ENCODE results near the gene FAM107B.

Gene FAM107B

GRCh38 chr10:14527134-14527844 is 247.4 kb downstream of the FAM107B start:
- no peak for DNase-seq

- no peak for DNase-seq
Observed at GRCh38 chr10:14526326-14526725, 248.4 kb downstream of the FAM107B start.

- no peak for DNase-seq
Observed at GRCh38 chr10:14524691-14525324, 249.9 kb downstream of the FAM107B start.

GRCh38 chr10:14523286-14523685 is 251.4 kb downstream of the FAM107B start:
- no peak for DNase-seq

GRCh38 chr10:14519785-14520184 is 254.9 kb downstream of the FAM107B start:
- no peak for DNase-seq

- DNase-seq = no peak
Observed at GRCh38 chr10:14518149-14518548, 256.5 kb downstream of the FAM107B start.

GRCh38 chr10:14513123-14513522 is 261.6 kb downstream of the FAM107B start:
- no peak for DNase-seq

GRCh38 chr10:14510346-14510745 is 264.4 kb downstream of the FAM107B start:
- DNase-seq = no peak

GRCh38 chr10:14508725-14509124 is 266.0 kb downstream of the FAM107B start:
- DNase-seq = no peak

GRCh38 chr10:14507781-14508180 is 266.9 kb downstream of the FAM107B start:
- no peak for DNase-seq

- DNase-seq = peak; percentile 74
Observed at GRCh38 chr10:14507176-14507575, 267.5 kb downstream of the FAM107B start.

GRCh38 chr10:14502431-14502830 is 272.3 kb downstream of the FAM107B start:
- DNase-seq = no peak

GRCh38 chr10:14500172-14500765 is 274.4 kb downstream of the FAM107B start:
- DNase-seq = no peak

- DNase-seq = no peak
Observed at GRCh38 chr10:14499601-14499904, 275.1 kb downstream of the FAM107B start.

GRCh38 chr10:14498326-14498725 is 276.4 kb downstream of the FAM107B start:
- no peak for DNase-seq

GRCh38 chr10:14491811-14492210 is 282.9 kb downstream of the FAM107B start:
- DNase-seq = no peak

GRCh38 chr10:14489522-14490177 is 285.0 kb downstream of the FAM107B start:
- no peak for DNase-seq

GRCh38 chr10:14487488-14487883 is 287.2 kb downstream of the FAM107B start:
- no peak for DNase-seq

GRCh38 chr10:14486777-14487487 is 287.8 kb downstream of the FAM107B start:
- no peak for DNase-seq

GRCh38 chr10:14485986-14486385 is 288.7 kb downstream of the FAM107B start:
- DNase-seq = no peak

GRCh38 chr10:14483417-14483816 is 291.3 kb downstream of the FAM107B start:
- DNase-seq = no peak

- no peak for DNase-seq
Observed at GRCh38 chr10:14481752-14482151, 292.9 kb downstream of the FAM107B start.

GRCh38 chr10:14481014-14481413 is 293.7 kb downstream of the FAM107B start:
- DNase-seq = no peak
